ENCODE results near the gene SIGLEC12. TPM values are rescaled to one million over a fixed set of nuclear protein-coding genes. Genes with fewer than 3 reads are reported as not detected.

The SIGLEC12 gene
- total RNA-seq (2011; cell fraction: chromatin; rRNA removed; ENCODE audit: low replicate concordance) = 1.7 and 3.3 TPM in 2 replicates
- total RNA-seq (2011; cell fraction: nucleolus; rRNA removed) = 3.0 TPM in 2 replicates
- total RNA-seq (2011; cell fraction: nucleoplasm; rRNA removed) = 2.5 and 2.7 TPM in 2 replicates
- 0.45 and 0.69 TPM in 2 replicates for total RNA-seq (2014; rRNA removed)
- total RNA-seq (2014; rRNA removed; fragmentation: Illumina TruSeq; extraction: Trizol) = 0.26 and 0.33 TPM in 2 replicates
- 0.83 and 0.90 TPM in 2 replicates for total RNA-seq (2015; rRNA removed; fragmentation: Illumina TruSeq; extraction: Trizol)
- total RNA-seq (2021) = 0.69 and 0.83 TPM in 2 replicates
- polyA plus RNA-seq (2011; rRNA removed) = 1.3 and 3.1 TPM in 2 replicates
- polyA plus RNA-seq (2011; cell fraction: cytosol; rRNA removed) = 1.9 and 2.3 TPM in 2 replicates
- polyA plus RNA-seq (2011; cell fraction: nucleus; rRNA removed) = 7.8 and 9.4 TPM in 2 replicates
- polyA plus RNA-seq (2012) = 0.90 and 2.6 TPM in 2 replicates
- polyA plus RNA-seq (2014; fragmentation: Illumina TruSeq; extraction: Trizol) = 0.61 and 1.3 TPM in 2 replicates
- polyA plus RNA-seq (2014; fragmentation: Nextera tagmentation; extraction: Ambion mirVana) = under 1 TPM; 0.08 to 0.10 TPM
- 0.54 and 0.85 TPM in 2 replicates for polyA plus RNA-seq (2014; rRNA removed)
- polyA minus RNA-seq (2011; rRNA and poly(A)+ RNA removed) = 2.0 and 2.7 TPM in 2 replicates
- 1.5 TPM in 1 of 2 replicates, not detected in the other for polyA minus RNA-seq (2011; cell fraction: cytosol; rRNA and poly(A)+ RNA removed)
- 2.7 and 6.8 TPM in 2 replicates for polyA minus RNA-seq (2011; cell fraction: nucleus; rRNA and poly(A)+ RNA removed)
- percentile 34 among the genes with signal in this experiment for Bru-seq, nascent RNA
- percentile 35 among the genes with signal in this experiment for BruChase-seq, experiment 1, labeled RNA remaining after a 2-hour chase
- percentile 34 among the genes with signal in this experiment for BruChase-seq, experiment 2, labeled RNA remaining after a 6-hour chase
- long read RNA-seq, experiment 1 = 0 reads
- long read RNA-seq, experiment 2 = 0 reads
- long read RNA-seq, experiment 3 = 0 reads

DNA sequence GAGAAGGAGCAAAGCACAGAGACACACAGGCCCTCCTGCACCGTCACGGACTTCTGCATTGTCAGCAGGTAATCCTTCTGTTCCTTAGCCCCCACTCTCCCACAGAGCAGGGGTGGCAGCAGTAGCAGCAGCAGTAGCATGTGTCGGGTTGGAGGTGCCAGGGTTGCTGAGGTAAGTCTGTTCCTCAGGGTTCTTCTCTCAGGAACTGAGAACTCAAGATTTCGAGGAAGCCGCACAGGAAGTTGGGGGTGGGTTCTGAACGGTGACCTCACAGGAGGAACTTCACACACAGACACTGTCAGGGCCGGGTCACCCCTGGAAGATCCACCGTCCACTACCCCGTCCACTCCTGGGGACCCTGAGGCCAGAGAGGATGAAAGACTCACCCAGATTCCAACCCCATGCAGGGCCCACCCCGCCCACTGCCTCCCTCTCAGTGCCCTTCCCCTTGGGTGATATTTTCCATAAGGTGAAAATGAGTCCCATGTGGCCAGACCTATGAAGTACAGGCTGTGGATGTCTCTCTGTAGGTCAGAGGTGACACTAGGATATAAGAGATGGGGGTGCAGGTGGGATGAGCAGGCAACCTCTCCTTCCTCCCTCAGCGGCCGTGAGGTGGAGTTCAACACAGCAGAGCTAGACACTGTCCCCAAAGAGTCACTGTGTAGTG, at the start of gene SIGLEC12:
Gene SIGLEC12 (minus strand): TSS at position 207 of the 670 bp plus-strand sequence. CDS start 67 bp downstream, at position 140.
- Histone ChIP-seq H3K4me1 (replicated peaks in 1 of 2; ENCODE audit: control insufficient read depth in 2 of 2, insufficient read depth in 2 of 2, low read length in 2 of 2) (peaks cover 24 to 27% of the 10 kb centered on the region in 2 experiments), H3K4me2 (ENCODE audit: insufficient read depth, low read length) (peak within 1 kb of the TSS; percentile 45), H3K27me3 (ENCODE audit: control insufficient read depth in 2 of 2, insufficient read depth in 2 of 2, low read length in 2 of 2) (no peaks in the 10 kb centered on the region), H3K9me3 (replicated peaks; ENCODE audit: control insufficient read depth, insufficient read depth, low read depth, low read length) (no peaks in the 10 kb centered on the region; the same call in 1 of the 2 replicates), H3K79me2 (ENCODE audit: control insufficient read depth, insufficient read depth, low read length) (no peaks in the 10 kb centered on the region; the same call in 2 of the 3 replicates), H3K9me1 (ENCODE audit: control insufficient read depth, insufficient read depth, low read length) (no peaks in the 10 kb centered on the region), H3K4me3 (no peak within 1 kb of the TSS), H2AFZ (ENCODE audit: low read depth, low read length) (peak within 1 kb of the TSS; percentile 87), H3K36me3 (ENCODE audit: control insufficient read depth, insufficient read depth, low read length) (no peaks in the 10 kb centered on the region), H3K9ac (ENCODE audit: insufficient read depth in 1 of 2, low read depth in 2 of 2, low read length in 2 of 2) (peak within 1 kb of the TSS in 1 of 2 experiments; percentile 69; a peak in 2 of 4 replicates), H4K20me1 (replicated peaks; ENCODE audit: control insufficient read depth, insufficient read depth, low read length) (no peaks in the 10 kb centered on the region), H3K27ac (ENCODE audit: extremely low read depth, low read depth, low read length) (peak within 1 kb of the TSS; percentile 17; the same call in 1 of the 3 replicates)
- ATAC-seq = no peak
- BruUV-seq (replicated peaks) = no TSS peak
- 67% methylated on average over 9 of the region's 12 CpGs for WGBS (ENCODE audit: insufficient coverage, low coverage, missing lambda C conversion rate)
- POLR2A ChIA-PET = no interaction called here
- CTCF ChIA-PET (ENCODE audit: low intra/inter-chr PET ratio) = no interaction called here
- in situ Hi-C loops (cut with MboI) (no loop called here), intact Hi-C loops (cut with micrococcal nuclease) (no loop called here)
- peak in 1 of 4 experiments; percentile 29 for DNase-seq (ENCODE audit: extremely low read depth in 1 of 4, low spot score in 3 of 4)
- FAIRE-seq = no peak
- TF ChIP-seq NCOA2 (IDR thresholded peaks at IDR 0.05; ENCODE audit: partially characterized antibody in 2 of 2) (no peak), RBM22 (IDR thresholded peaks at IDR 0.05; ENCODE audit: low read depth, low read length, poor library complexity, severe bottlenecking) (no peak), C11orf30 (IDR thresholded peaks at IDR 0.05; ENCODE audit: low read depth) (peak; percentile 54; the same call in 1 of the 2 replicates), YY1 (IDR thresholded peaks at IDR 0.05; ENCODE audit: borderline replicate concordance in 1 of 3, control insufficient read depth in 1 of 3, extremely low read depth in 1 of 3, insufficient read depth in 3 of 3, insufficient read length in 1 of 3, insufficient replicate concordance in 2 of 3, low read depth in 1 of 3, low read length in 2 of 3) (no peak), ETV6 (IDR thresholded peaks at IDR 0.05; ENCODE audit: borderline replicate concordance in 1 of 2, low read depth in 2 of 2, low read length in 1 of 2) (0 out of 4 replicates have a peak, but pooled peaks of 1 of the 2 experiments have one; percentile 33), ETV6 (CRISPR knock-in tag; IDR thresholded peaks at IDR 0.05; ENCODE audit: borderline replicate concordance) (no peak), ZNF668 (CRISPR knock-in tag; IDR thresholded peaks at IDR 0.05) (no peak), E2F4 (CRISPR knock-in tag; IDR thresholded peaks at IDR 0.05; ENCODE audit: low read depth) (no peak), MAFF (IDR thresholded peaks at IDR 0.05; ENCODE audit: low read length) (0 out of 2 replicates have a peak, but pooled peaks have one; percentile 15), ZNF253 (CRISPR knock-in tag; conservative IDR thresholded peaks at IDR 0.05) (no peak)
- TF ChIP-seq, protein P1, sequence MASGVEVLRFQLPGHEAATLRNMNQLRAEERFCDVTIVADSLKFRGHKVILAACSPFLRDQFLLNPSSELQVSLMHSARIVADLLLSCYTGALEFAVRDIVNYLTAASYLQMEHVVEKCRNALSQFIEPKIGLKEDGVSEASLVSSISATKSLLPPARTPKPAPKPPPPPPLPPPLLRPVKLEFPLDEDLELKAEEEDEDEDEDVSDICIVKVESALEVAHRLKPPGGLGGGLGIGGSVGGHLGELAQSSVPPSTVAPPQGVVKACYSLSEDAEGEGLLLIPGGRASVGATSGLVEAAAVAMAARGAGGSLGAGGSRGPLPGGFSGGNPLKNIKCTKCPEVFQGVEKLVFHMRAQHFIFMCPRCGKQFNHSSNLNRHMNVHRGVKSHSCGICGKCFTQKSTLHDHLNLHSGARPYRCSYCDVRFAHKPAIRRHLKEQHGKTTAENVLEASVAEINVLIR (CRISPR knock-in tag; IDR thresholded peaks at IDR 0.05) = no peak
- TF ChIP-seq, protein P2, sequence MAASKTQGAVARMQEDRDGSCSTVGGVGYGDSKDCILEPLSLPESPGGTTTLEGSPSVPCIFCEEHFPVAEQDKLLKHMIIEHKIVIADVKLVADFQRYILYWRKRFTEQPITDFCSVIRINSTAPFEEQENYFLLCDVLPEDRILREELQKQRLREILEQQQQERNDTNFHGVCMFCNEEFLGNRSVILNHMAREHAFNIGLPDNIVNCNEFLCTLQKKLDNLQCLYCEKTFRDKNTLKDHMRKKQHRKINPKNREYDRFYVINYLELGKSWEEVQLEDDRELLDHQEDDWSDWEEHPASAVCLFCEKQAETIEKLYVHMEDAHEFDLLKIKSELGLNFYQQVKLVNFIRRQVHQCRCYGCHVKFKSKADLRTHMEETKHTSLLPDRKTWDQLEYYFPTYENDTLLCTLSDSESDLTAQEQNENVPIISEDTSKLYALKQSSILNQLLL (CRISPR knock-in tag; IDR thresholded peaks at IDR 0.05; ENCODE audit: borderline replicate concordance) = no peak

All from K562 (cell line).